HL-60 (cell line): ENCODE results near the gene ABCA1.
"Not testable (repeated sequence)": the region's sequence is repeated elsewhere in the genome, so short reads cannot be mapped to it uniquely, and the experiment has no call there.

Experiments
- DNase-seq, 2 experiments: peaks; one replicate each; pipeline ENCODE4 v3.0.0-alpha.2; 2010 to 2020; ENCODE audit warnings: low read depth in 1 of 2, low spot score in 1 of 2
- H3K27ac ChIP-seq: fragments of 250-450 bp; sonication (Bioruptor Pico); replicated peaks from 2 replicates; pipeline ENCODE4 v1.5.1; 2020; ENCODE audit warnings: mild to moderate bottlenecking, moderate library complexity
- H3K27me3 ChIP-seq: fragments of 250-450 bp; sonication (Bioruptor Pico); 2 replicates; pipeline ENCODE4 v1.5.1; 2021; ENCODE audit warnings: mild to moderate bottlenecking, moderate library complexity; ENCODE audit not compliant: insufficient read depth, poor library complexity, severe bottlenecking
- H3K4me3 ChIP-seq: replicated peaks from 2 replicates; pipeline ENCODE4 v1.5.1; 2011; ENCODE audit warnings: mild to moderate bottlenecking, control low read depth, low read length; ENCODE audit not compliant: insufficient read depth
- CTCF ChIP-seq: IDR thresholded peaks from one replicate; pipeline ENCODE4 v1.5.1; 2011; ENCODE audit warnings: low read length, control low read depth, inconsistent platforms; ENCODE audit not compliant: insufficient read depth
- GABPA ChIP-seq: IDR thresholded peaks from 2 replicates; pipeline ENCODE4 v1.6.1; 2012; ENCODE audit warnings: low read depth
- POLR2AphosphoS5 ChIP-seq: IDR thresholded peaks from 2 replicates; pipeline ENCODE4 v1.6.1; 2012; ENCODE audit warnings: low read depth
- REST ChIP-seq: IDR thresholded peaks from 2 replicates; pipeline ENCODE4 v1.6.1; 2012; ENCODE audit warnings: low read depth; ENCODE audit not compliant: insufficient replicate concordance
- SPI1 ChIP-seq: IDR thresholded peaks from 2 replicates; pipeline ENCODE4 v1.6.1; 2012; ENCODE audit warnings: low read depth, mild to moderate bottlenecking, borderline replicate concordance

ABCA1 gene

GRCh38 chr9:104858271-104858670 is 69.7 kb downstream of the ABCA1 start:
- TF ChIP-seq REST: no peak
- Histone ChIP-seq H3K27me3 (no peaks in the 10 kb centered on the region), H3K4me3 (no peak overlapping the region), H3K27ac (no peak overlapping the region)
- no peak for DNase-seq

- H3K27me3 ChIP-seq: no peaks in the 10 kb centered on the region
- H3K27ac ChIP-seq: no peak overlapping the region
- TF ChIP-seq POLR2AphosphoS5 (no peak), SPI1 (no peak), CTCF (no peak), GABPA (no peak), REST (no peak)
- H3K4me3 ChIP-seq: no peak overlapping the region
- DNase-seq: no peak
Measured at GRCh38 chr9:104856413-104856941, 71.5 kb downstream of the ABCA1 start.

- Histone ChIP-seq H3K27me3 (no peaks in the 10 kb centered on the region), H3K4me3 (no peak overlapping the region), H3K27ac (no peak overlapping the region)
- DNase-seq: no peak
- TF ChIP-seq POLR2AphosphoS5: no peak
- no peak for TF ChIP-seq SPI1
- no peak for TF ChIP-seq REST
- TF ChIP-seq CTCF: no peak
- no peak for TF ChIP-seq GABPA
Measured at GRCh38 chr9:104855807-104856206, 72.1 kb downstream of the ABCA1 start.

GRCh38 chr9:104855258-104855657 is 72.7 kb downstream of the ABCA1 start:
- not testable (repeated sequence) for H3K27me3 ChIP-seq, H3K4me3 ChIP-seq, H3K27ac ChIP-seq, DNase-seq
